ENCODE measurements around the gene SEMA5A.

Gene SEMA5A

DNA sequence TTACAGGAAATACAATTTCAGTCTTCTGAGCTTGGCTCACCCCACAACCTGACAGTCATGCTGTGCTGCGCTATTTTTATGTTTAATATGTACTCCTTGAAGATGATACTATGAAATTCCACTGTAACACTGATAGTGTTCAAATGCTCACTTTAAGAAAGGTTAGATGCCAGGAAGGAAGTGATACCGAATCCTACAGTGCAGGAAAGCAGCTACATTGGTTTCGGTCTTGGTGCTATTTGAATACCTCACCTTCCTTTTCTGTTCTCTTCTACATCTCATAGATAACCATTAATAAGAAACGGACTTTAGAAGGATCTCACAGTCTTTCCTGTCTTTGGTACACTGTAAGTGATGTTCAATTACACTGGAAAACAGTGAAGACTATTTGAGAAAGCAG, 117.6 kb downstream of the SEMA5A start:
- Histone ChIP-seq H3K23ac (ENCODE audit: low read depth, low read length, poor library complexity) (no peak overlapping the region), H3K4me2 (ENCODE audit: insufficient read depth, low read length, poor library complexity, severe bottlenecking) (no peak overlapping the region), H3K27me3 (ENCODE audit: control insufficient read depth in 3 of 3, insufficient read depth in 3 of 3, low read depth in 1 of 3, low read length in 3 of 3) (no peaks in the 10 kb centered on the region), H3K9ac (ENCODE audit: low read depth, low read length, poor library complexity) (no peak overlapping the region), H3K27ac (replicated peaks; ENCODE audit: low read length) (no peak overlapping the region), H3K36me3 (replicated peaks in 1 of 2; ENCODE audit: control insufficient read depth in 2 of 2, insufficient read depth in 2 of 2, low read length in 2 of 2) (peaks cover 0 to 8% of the 10 kb centered on the region in 2 donors), H4K8ac (ENCODE audit: low read depth, low read length) (no peak overlapping the region), H2BK120ac (ENCODE audit: low read depth, low read length) (no peak overlapping the region), H2BK12ac (ENCODE audit: low read length) (no peak overlapping the region), H3K14ac (ENCODE audit: low read length) (no peak overlapping the region), H2AK5ac (ENCODE audit: low read depth, low read length) (no peak overlapping the region), H4K91ac (ENCODE audit: low read depth, low read length, poor library complexity) (no peak overlapping the region), H2AFZ (ENCODE audit: low read length) (no peak overlapping the region), H3K4ac (ENCODE audit: low read length) (no peak overlapping the region), H2BK15ac (ENCODE audit: low read length) (no peak overlapping the region), H2BK5ac (ENCODE audit: low read length) (no peak overlapping the region), H3K18ac (ENCODE audit: low read length) (no peak overlapping the region), H3K4me1 (ENCODE audit: control insufficient read depth in 2 of 2, insufficient read depth in 1 of 2, low read depth in 1 of 2, low read length in 2 of 2) (peaks cover 19 to 21% of the 10 kb centered on the region in 2 donors), H3K4me3 (ENCODE audit: low read length in 2 of 2) (no peak overlapping the region), H3K79me1 (ENCODE audit: low read depth, low read length) (no peaks in the 10 kb centered on the region), H3K9me3 (replicated peaks in 1 of 2; ENCODE audit: control insufficient read depth in 2 of 2, insufficient read depth in 1 of 2, low read depth in 1 of 2, low read length in 2 of 2) (no peaks in the 10 kb centered on the region)
- no peak for DNase-seq (ENCODE audit: low spot score)
- no CpG with 5 or more reads among the region's 4 CpGs for WGBS, 2 donors (ENCODE audit: extremely low coverage in 2 of 2, insufficient read length in 2 of 2, insufficient replicate concordance in 1 of 2)

DNA sequence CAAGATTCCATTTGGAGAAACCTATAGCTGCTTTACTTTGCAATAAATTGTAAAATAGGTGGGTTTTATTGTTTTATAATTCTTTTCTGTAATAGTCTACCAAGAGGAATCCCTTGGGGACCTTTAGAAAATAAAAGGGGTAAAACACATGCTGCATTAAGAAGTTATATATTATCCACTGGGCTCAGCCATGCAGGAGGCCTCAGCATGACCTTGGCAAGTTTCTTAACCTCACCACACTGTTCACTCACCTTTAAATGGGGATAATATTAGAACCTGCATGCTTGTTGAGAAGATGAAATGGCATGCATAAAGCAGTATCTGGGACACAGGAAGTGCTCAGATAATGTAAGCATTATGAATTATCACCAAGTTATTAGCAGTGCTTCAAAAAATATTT, 120.2 kb downstream of the SEMA5A start:
- Histone ChIP-seq H2AFZ (ENCODE audit: low read length) (no peak overlapping the region), H3K9me3 (replicated peaks in 1 of 2; ENCODE audit: control insufficient read depth in 2 of 2, insufficient read depth in 1 of 2, low read depth in 1 of 2, low read length in 2 of 2) (no peaks in the 10 kb centered on the region), H3K4ac (ENCODE audit: low read length) (no peak overlapping the region), H2BK12ac (ENCODE audit: low read length) (no peak overlapping the region), H3K4me2 (ENCODE audit: insufficient read depth, low read length, poor library complexity, severe bottlenecking) (no peak overlapping the region), H3K9ac (ENCODE audit: low read depth, low read length, poor library complexity) (no peak overlapping the region), H3K27me3 (ENCODE audit: control insufficient read depth in 3 of 3, insufficient read depth in 3 of 3, low read depth in 1 of 3, low read length in 3 of 3) (no peaks in the 10 kb centered on the region), H3K4me1 (ENCODE audit: control insufficient read depth in 2 of 2, insufficient read depth in 1 of 2, low read depth in 1 of 2, low read length in 2 of 2) (peaks cover 9 to 10% of the 10 kb centered on the region in 2 donors), H4K91ac (ENCODE audit: low read depth, low read length, poor library complexity) (no peak overlapping the region), H3K27ac (replicated peaks; ENCODE audit: low read length) (no peak overlapping the region), H3K18ac (ENCODE audit: low read length) (no peak overlapping the region), H2BK5ac (ENCODE audit: low read length) (no peak overlapping the region), H2AK5ac (ENCODE audit: low read depth, low read length) (no peak overlapping the region), H3K14ac (ENCODE audit: low read length) (no peak overlapping the region), H3K36me3 (replicated peaks in 1 of 2; ENCODE audit: control insufficient read depth in 2 of 2, insufficient read depth in 2 of 2, low read length in 2 of 2) (peaks cover 0 to 8% of the 10 kb centered on the region in 2 donors), H2BK15ac (ENCODE audit: low read length) (no peak overlapping the region), H4K8ac (ENCODE audit: low read depth, low read length) (no peak overlapping the region), H3K4me3 (ENCODE audit: low read length in 2 of 2) (no peak overlapping the region), H2BK120ac (ENCODE audit: low read depth, low read length) (no peak overlapping the region), H3K79me1 (ENCODE audit: low read depth, low read length) (no peaks in the 10 kb centered on the region), H3K23ac (ENCODE audit: low read depth, low read length, poor library complexity) (no peak overlapping the region)
- DNase-seq (ENCODE audit: low spot score) = no peak

DNA sequence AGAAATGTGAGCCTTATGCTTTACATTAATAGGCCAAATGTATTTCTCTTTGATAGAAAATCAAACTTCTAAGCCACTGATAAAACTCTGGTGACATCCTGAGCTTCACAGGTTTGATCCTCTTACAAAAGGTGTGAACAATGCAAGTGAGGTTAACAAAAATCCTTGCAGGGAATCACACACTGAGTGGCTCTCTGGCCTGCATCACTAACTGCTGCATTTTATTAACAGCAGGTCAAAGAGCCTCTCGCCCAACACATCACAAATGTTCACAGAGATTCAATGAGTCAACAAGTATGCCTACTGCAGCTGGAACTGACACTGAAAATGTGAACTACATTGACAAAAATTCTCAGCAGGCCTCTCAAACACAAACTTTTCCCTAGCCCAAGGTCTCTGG, 122.3 kb downstream of the SEMA5A start:
- no peak overlapping the region for H3K4me3 ChIP-seq (ENCODE audit: low read length in 2 of 2)
- H3K4ac ChIP-seq (ENCODE audit: low read length) = no peak overlapping the region
- no peak overlapping the region for H3K23ac ChIP-seq (ENCODE audit: low read depth, low read length, poor library complexity)
- no peak overlapping the region for H2BK120ac ChIP-seq (ENCODE audit: low read depth, low read length)
- H2BK12ac ChIP-seq (ENCODE audit: low read length) = no peak overlapping the region
- H4K91ac ChIP-seq (ENCODE audit: low read depth, low read length, poor library complexity) = no peak overlapping the region
- H3K9ac ChIP-seq (ENCODE audit: low read depth, low read length, poor library complexity) = no peak overlapping the region
- H3K4me1 ChIP-seq (ENCODE audit: control insufficient read depth in 2 of 2, insufficient read depth in 1 of 2, low read depth in 1 of 2, low read length in 2 of 2) = peaks cover 4 to 9% of the 10 kb centered on the region in 2 donors
- DNase-seq (ENCODE audit: low spot score) = no peak
- H3K27ac ChIP-seq (replicated peaks; ENCODE audit: low read length) = peak overlapping the region; percentile 10
- no peak overlapping the region for H2BK5ac ChIP-seq (ENCODE audit: low read length)
- H2AFZ ChIP-seq (ENCODE audit: low read length) = no peak overlapping the region
- no peaks in the 10 kb centered on the region for H3K27me3 ChIP-seq (ENCODE audit: control insufficient read depth in 3 of 3, insufficient read depth in 3 of 3, low read depth in 1 of 3, low read length in 3 of 3)
- no peak overlapping the region for H3K14ac ChIP-seq (ENCODE audit: low read length)
- H3K4me2 ChIP-seq (ENCODE audit: insufficient read depth, low read length, poor library complexity, severe bottlenecking) = no peak overlapping the region
- no CpG with 5 or more reads among the region's 1 CpG for WGBS, 2 donors (ENCODE audit: extremely low coverage in 2 of 2, insufficient read length in 2 of 2, insufficient replicate concordance in 1 of 2)
- H2BK15ac ChIP-seq (ENCODE audit: low read length) = no peak overlapping the region
- H2AK5ac ChIP-seq (ENCODE audit: low read depth, low read length) = no peak overlapping the region
- no peak overlapping the region for H3K18ac ChIP-seq (ENCODE audit: low read length)
- peaks cover 4 to 5% of the 10 kb centered on the region in 2 donors for H3K9me3 ChIP-seq (replicated peaks in 1 of 2; ENCODE audit: control insufficient read depth in 2 of 2, insufficient read depth in 1 of 2, low read depth in 1 of 2, low read length in 2 of 2)
- H4K8ac ChIP-seq (ENCODE audit: low read depth, low read length) = no peak overlapping the region
- peaks cover 0 to 9% of the 10 kb centered on the region in 2 donors for H3K36me3 ChIP-seq (replicated peaks in 1 of 2; ENCODE audit: control insufficient read depth in 2 of 2, insufficient read depth in 2 of 2, low read length in 2 of 2)
- H3K79me1 ChIP-seq (ENCODE audit: low read depth, low read length) = no peaks in the 10 kb centered on the region

DNA sequence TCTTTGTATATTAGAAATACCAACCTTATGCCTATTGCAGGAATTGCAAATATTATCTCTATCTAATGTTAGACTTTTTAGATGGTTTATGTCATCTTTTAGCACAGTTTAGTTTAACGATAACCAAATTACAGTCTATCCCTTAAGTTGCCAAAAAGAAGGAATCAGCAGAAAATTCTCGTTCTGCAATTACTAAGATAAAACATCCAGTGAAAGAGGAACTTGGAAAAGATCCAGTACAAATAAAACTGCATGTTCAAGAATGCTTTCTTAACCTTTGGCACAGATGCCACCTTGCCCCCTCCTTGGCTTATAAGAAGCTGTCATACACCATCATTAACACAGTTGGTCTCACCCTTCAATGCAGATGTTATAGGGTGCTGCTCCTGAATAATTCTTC, 124.0 kb downstream of the SEMA5A start:
- H3K9ac ChIP-seq (ENCODE audit: low read depth, low read length, poor library complexity) = no peak overlapping the region
- peaks cover 0 to 4% of the 10 kb centered on the region in 2 donors for H3K36me3 ChIP-seq (replicated peaks in 1 of 2; ENCODE audit: control insufficient read depth in 2 of 2, insufficient read depth in 2 of 2, low read length in 2 of 2)
- H3K18ac ChIP-seq (ENCODE audit: low read length) = no peak overlapping the region
- no peak overlapping the region for H3K14ac ChIP-seq (ENCODE audit: low read length)
- H2AFZ ChIP-seq (ENCODE audit: low read length) = no peak overlapping the region
- peaks cover 4 to 5% of the 10 kb centered on the region in 2 donors for H3K9me3 ChIP-seq (replicated peaks in 1 of 2; ENCODE audit: control insufficient read depth in 2 of 2, insufficient read depth in 1 of 2, low read depth in 1 of 2, low read length in 2 of 2)
- no peak overlapping the region for H3K27ac ChIP-seq (replicated peaks; ENCODE audit: low read length)
- no peak overlapping the region for H4K8ac ChIP-seq (ENCODE audit: low read depth, low read length)
- no peaks in the 10 kb centered on the region for H3K79me1 ChIP-seq (ENCODE audit: low read depth, low read length)
- H2AK5ac ChIP-seq (ENCODE audit: low read depth, low read length) = no peak overlapping the region
- H3K27me3 ChIP-seq (ENCODE audit: control insufficient read depth in 3 of 3, insufficient read depth in 3 of 3, low read depth in 1 of 3, low read length in 3 of 3) = no peaks in the 10 kb centered on the region
- H3K4ac ChIP-seq (ENCODE audit: low read length) = no peak overlapping the region
- H3K4me3 ChIP-seq (ENCODE audit: low read length in 2 of 2) = no peak overlapping the region
- H3K23ac ChIP-seq (ENCODE audit: low read depth, low read length, poor library complexity) = no peak overlapping the region
- WGBS, 2 donors (ENCODE audit: extremely low coverage in 2 of 2, insufficient read length in 2 of 2, insufficient replicate concordance in 1 of 2) = no CpG with 5 or more reads among the region's 2 CpGs
- DNase-seq (ENCODE audit: low spot score) = no peak
- H2BK5ac ChIP-seq (ENCODE audit: low read length) = no peak overlapping the region
- no peak overlapping the region for H3K4me2 ChIP-seq (ENCODE audit: insufficient read depth, low read length, poor library complexity, severe bottlenecking)
- no peak overlapping the region for H2BK120ac ChIP-seq (ENCODE audit: low read depth, low read length)
- H2BK15ac ChIP-seq (ENCODE audit: low read length) = no peak overlapping the region
- no peak overlapping the region for H2BK12ac ChIP-seq (ENCODE audit: low read length)
- H4K91ac ChIP-seq (ENCODE audit: low read depth, low read length, poor library complexity) = no peak overlapping the region
- peaks cover 2 to 9% of the 10 kb centered on the region in 2 donors for H3K4me1 ChIP-seq (ENCODE audit: control insufficient read depth in 2 of 2, insufficient read depth in 1 of 2, low read depth in 1 of 2, low read length in 2 of 2)
